ENCODE data around the gene KLHDC4.

DNA sequence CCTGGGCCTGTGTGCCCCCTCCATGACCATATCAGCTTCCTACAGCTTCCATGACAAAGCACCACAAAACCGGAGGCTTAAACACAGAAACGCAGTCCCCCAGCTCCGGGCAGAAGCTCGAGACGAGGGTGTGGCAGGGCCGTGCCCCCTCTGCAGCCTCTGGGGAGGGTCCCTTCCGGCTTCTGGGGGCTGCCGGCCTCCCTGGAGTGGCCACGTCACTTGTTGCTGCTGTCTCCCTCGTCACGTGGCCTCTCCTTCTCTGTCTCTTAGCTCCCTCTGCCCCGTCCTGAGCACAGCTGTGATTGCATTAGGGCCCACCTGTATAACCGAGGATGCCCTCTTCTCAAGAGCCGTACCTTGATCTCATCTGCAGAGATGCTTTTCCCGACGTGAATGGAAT lies 98.9 kb downstream of the KLHDC4 start:
- TF ChIP-seq, protein P1, sequence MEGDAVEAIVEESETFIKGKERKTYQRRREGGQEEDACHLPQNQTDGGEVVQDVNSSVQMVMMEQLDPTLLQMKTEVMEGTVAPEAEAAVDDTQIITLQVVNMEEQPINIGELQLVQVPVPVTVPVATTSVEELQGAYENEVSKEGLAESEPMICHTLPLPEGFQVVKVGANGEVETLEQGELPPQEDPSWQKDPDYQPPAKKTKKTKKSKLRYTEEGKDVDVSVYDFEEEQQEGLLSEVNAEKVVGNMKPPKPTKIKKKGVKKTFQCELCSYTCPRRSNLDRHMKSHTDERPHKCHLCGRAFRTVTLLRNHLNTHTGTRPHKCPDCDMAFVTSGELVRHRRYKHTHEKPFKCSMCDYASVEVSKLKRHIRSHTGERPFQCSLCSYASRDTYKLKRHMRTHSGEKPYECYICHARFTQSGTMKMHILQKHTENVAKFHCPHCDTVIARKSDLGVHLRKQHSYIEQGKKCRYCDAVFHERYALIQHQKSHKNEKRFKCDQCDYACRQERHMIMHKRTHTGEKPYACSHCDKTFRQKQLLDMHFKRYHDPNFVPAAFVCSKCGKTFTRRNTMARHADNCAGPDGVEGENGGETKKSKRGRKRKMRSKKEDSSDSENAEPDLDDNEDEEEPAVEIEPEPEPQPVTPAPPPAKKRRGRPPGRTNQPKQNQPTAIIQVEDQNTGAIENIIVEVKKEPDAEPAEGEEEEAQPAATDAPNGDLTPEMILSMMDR (IDR thresholded peaks at IDR 0.05; ENCODE audit: borderline replicate concordance, extremely low read depth, low read length, poor library complexity, severe bottlenecking), result no peak
- no peak for TF ChIP-seq EZH2 (IDR thresholded peaks at IDR 0.05; ENCODE audit: borderline replicate concordance, low read depth, low read length, severe bottlenecking)

All from DND-41 (cell line).